Raji (cell line): ENCODE data around the gene SPTBN4.
A peak's percentile ranks its signal among the peaks of the same experiment; 100 is the strongest.

Source experiments
- POLR2A ChIP-seq: IDR thresholded peaks from 2 replicates; pipeline ENCODE4 v1.6.1; 2011; ENCODE audit warnings: low read depth, low read length, control low read depth; ENCODE audit not compliant: insufficient read depth

The SPTBN4 gene

GRCh38 chr19:40431698-40432097 lies 35.1 kb upstream of the SPTBN4 start:
- no peak for TF ChIP-seq POLR2A

- TF ChIP-seq POLR2A = no peak
Measured at GRCh38 chr19:40433391-40434216, 33.2 kb upstream of the SPTBN4 start.

GRCh38 chr19:40438284-40438683 lies 28.5 kb upstream of the SPTBN4 start:
- no peak for TF ChIP-seq POLR2A

GRCh38 chr19:40441719-40442253 lies 25.0 kb upstream of the SPTBN4 start:
- TF ChIP-seq POLR2A = no peak

GRCh38 chr19:40442328-40443130 lies 24.3 kb upstream of the SPTBN4 start:
- TF ChIP-seq POLR2A = peak; percentile 63

GRCh38 chr19:40443131-40443999 lies 23.4 kb upstream of the SPTBN4 start:
- peak; percentile 34; the same call in 1 of the 2 replicates for TF ChIP-seq POLR2A

GRCh38 chr19:40444000-40444824 lies 22.6 kb upstream of the SPTBN4 start, which contains the start of gene SERTAD3:
Gene SERTAD3 (minus strand): TSS chr19:40444335. CDS start chr19:40442080, 2,255 bp downstream.
- peak; percentile 84 for TF ChIP-seq POLR2A

- no peak; the same call in 1 of the 2 replicates for TF ChIP-seq POLR2A
Measured at GRCh38 chr19:40444825-40445312, 21.9 kb upstream of the SPTBN4 start.

- no peak for TF ChIP-seq POLR2A
Measured at GRCh38 chr19:40445780-40446262, 21.0 kb upstream of the SPTBN4 start.

GRCh38 chr19:40446263-40446784 lies 20.5 kb upstream of the SPTBN4 start:
- TF ChIP-seq POLR2A = no peak

GRCh38 chr19:40449506-40449905 lies 17.3 kb upstream of the SPTBN4 start:
- TF ChIP-seq POLR2A = no peak

GRCh38 chr19:40450664-40451063 lies 16.1 kb upstream of the SPTBN4 start:
- no peak for TF ChIP-seq POLR2A

GRCh38 chr19:40452016-40452415 lies 14.8 kb upstream of the SPTBN4 start:
- no peak for TF ChIP-seq POLR2A
